ENCODE measurements around the gene EXPH5.

EXPH5 gene

DNA sequence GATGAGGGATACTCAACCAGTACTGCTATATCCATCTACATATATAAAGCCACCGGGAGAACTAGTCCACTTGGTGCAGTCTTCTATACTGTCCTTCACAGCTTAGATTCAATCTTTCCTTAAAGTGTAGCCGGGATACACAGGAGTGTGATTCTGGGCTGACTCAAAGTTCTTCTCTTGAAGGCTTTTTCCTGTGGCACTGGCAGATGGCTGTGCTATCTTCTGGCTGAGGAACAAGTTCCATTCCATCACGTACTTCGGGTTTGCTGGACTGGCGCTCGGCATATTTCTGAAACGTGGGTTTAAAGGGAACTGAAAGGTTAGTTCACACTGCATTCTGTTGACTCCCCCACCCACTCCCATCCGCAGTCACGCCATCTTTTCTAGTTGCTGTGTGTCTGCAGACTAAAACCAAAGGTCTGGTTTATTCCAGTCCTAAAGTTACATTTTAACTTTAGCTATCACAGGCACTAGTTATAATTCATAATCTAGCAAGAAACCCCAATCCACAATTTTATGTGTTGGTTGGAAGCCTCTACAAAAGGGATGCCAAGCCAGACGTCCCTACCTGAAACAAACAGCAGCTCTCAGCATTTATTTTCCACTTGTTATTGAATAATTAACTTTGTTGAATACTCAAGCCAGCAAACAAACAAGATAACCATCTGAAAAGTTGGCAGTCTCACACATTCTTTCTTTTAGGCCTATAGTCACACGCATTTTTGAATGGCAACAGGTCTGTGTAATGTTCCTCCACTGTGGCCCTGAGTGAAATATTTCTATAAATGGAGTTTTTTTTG lies 118.7 kb downstream of the EXPH5 start:
- peak in 1 of 10 donors; percentile 11 for DNase-seq
- intact Hi-C loops (cut with DNase I): no loop called here

DNA sequence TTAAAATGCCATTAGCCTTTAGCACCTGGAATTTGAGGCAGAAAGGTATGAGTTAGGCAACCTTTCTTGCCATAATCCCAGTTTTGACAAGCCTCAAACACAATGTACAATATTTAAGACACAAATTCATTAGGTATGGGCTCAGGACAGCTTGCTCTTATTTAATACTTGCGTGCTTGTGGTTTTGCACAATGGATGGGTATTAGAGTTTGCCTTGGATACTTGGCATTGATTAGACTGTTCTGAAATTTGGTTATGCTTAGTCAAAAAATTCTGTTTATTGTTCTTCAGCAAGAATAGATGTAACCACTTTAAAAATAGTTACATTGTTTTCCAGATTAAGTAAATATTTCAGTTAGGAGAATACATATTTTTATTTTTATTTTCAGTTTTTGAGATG lies 120.9 kb downstream of the EXPH5 start:
- intact Hi-C loops (cut with DNase I): no loop called here
- DNase-seq: no peak

DNA sequence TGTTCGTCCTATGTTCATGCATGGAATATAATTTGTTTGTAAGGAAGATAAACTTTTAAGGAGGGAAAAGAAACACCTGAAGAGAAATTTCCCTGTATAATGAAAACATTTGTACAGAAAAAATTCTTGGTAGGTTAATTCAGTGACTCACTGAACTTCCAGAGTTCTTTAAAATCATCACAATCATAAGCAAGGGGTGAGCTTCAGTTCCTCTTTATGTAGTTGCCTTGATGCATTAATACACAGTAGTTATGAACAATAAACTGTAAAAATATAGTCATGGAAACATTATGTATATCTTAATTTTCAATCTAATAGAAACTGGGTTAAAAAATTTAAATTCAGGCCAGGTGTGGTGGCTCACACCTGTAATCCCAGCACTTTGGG lies 125.1 kb downstream of the EXPH5 start:
- DNase-seq: no peak
- intact Hi-C loops (cut with DNase I): loop anchor here (1.0 to 10.0 kb wide), 3 partner anchors 186 to 354 kb away; no protein-coding TSS in a partner anchor

DNA sequence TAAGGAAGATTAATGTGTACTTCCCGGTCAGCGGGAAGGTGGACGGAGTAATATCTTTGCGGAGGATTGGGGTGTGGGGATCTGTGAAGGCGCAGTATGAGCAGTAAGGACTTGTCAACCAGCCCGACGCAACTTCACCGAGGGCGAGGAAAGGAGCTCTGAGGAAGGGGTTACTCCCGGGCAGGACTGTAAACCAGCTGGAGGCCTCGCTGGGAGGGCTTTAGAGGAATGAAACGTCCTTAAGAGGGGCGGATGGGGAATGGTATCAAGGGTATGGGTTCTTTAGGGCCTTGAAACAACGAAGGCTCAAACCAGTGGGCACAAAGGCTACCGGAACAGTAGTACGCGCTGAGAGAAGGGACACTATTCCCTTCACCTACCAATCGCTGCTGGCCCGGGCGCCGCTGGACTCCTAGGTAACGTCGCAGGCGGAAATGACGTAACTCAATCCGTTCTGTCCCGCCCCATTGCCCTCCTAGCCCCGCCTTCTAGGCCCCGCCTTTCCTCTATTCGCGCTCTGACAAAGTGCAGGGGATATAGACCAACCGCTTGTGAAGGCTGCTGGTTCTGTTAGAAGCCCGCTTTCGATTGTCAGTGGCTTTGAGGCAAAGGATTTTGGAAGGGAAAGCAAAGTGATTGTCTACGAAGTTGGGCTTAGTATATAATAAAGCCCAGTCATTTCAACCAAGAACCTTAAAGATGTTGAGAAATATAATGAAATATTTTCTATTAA lies 126.3 kb downstream of the EXPH5 start, which contains the start of gene C11orf65:
Gene C11orf65 (minus strand): TSS at position 439 of the 733 bp plus-strand sequence. CDS start 5,970 bp downstream, outside the sequence.
- intact Hi-C loops (cut with DNase I): loop anchor here (10.0 kb wide), 2 partner anchors 188 to 352 kb away; no protein-coding TSS in a partner anchor
- peak; percentile 93 to 99 (median 97) for DNase-seq

DNA sequence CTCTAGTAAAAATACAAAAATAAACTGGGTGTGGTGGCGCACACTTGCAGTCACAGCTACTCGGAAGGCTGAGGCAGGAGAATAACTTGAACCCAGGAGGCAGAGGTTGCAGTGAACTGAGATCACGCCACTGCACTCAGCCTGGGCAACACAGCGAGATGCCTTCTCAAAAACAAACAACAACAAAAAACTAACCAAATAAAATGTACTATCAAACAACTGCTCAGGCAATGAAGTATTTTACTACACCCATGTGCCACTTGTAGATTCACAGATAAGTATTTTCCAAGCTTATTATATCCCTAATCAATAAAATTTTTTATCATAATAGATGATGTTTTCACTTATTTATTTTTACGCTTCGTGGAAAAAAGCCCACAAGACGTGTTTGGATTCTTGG lies 127.2 kb downstream of the EXPH5 start:
- no peak for DNase-seq
- intact Hi-C loops (cut with DNase I): loop anchor here (10.0 kb wide), 2 partner anchors 188 to 352 kb away; no protein-coding TSS in a partner anchor

Measured in posterior cingulate gyrus (tissue), 11 donors.